B cell (primary cell): ENCODE data around the gene FUS.

ENCODE experiments used
- CTCF ChIP-seq: fragments of 200-600 bp; IDR thresholded peaks from one replicate; pipeline ENCODE4 v1.8.0; 2022; ENCODE audit warnings: antibody characterized with exemption, mild to moderate bottlenecking
- EZH2 ChIP-seq: IDR thresholded peaks from 2 replicates; pipeline ENCODE4 v1.6.1; 2012; ENCODE audit warnings: borderline replicate concordance, low read depth, mild to moderate bottlenecking, moderate library complexity, low read length; ENCODE audit not compliant: insufficient read depth, poor library complexity, severe bottlenecking

GRCh38 chr16:31238041-31238440 is 58.1 kb downstream of the FUS start:
- TF ChIP-seq CTCF (no peak), EZH2 (no peak)
